Measurements from ENCODE around the gene ADAMTS14.
A peak's percentile ranks its signal among the peaks of the same experiment; 100 is the strongest.
"Not testable (repeated sequence)": the region's sequence is repeated elsewhere in the genome, so short reads cannot be mapped to it uniquely, and the experiment has no call there.

The ADAMTS14 gene

DNA sequence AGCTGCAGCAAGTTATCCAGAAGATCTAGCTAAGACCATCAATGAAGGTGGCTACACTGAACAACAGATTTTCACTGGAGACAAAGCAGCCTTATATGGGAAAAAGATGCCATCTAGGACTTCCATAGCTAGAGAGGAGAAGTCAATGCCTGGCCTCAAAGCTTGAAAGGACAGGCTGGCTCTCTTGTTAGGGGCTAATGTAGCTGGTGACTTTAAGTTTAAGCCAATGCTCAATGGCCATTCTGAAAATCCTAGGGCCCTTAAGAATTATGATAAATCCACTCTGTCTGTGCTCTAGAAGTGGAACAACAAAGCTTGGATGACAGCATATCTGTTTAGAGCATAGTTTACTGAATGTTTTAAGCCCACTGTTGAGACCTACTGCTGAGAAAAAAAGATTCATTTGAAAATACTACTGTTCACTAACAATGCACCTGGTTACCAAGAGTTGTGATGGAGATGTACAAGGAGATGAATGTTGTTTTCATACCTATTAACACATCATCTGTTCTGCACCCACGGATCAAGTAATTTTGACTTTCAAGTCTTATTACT, 13.6 kb upstream of the ADAMTS14 start:
- no peak for DNase-seq (ENCODE audit: low read depth)

- DNase-seq (ENCODE audit: low read depth) = no peak
Measured at GRCh38 chr10:70659306-70659705, 13.0 kb upstream of the ADAMTS14 start.

DNA sequence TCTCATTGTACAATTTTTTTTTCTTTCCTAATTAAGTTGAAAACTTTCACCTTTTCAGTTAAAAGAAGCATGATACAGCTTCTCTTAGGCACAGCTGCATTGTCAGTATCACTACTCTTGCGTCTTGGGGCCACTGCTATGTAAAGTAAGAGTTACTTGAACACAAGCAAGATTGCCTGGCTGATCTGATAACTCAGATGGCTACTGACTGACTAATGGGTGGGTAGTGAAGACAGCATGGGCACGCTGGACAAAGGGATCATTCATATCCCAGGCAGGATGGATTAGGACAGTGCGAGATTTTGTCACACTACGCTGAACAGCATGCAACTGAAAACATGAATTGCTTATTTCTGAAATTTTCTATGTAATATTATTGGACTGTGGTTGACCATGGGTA, 11.6 kb upstream of the ADAMTS14 start:
- no peak for DNase-seq (ENCODE audit: low read depth)

GRCh38 chr10:70661623-70662361, 10.5 kb upstream of the ADAMTS14 start:
- no peak for DNase-seq (ENCODE audit: low read depth)

DNA sequence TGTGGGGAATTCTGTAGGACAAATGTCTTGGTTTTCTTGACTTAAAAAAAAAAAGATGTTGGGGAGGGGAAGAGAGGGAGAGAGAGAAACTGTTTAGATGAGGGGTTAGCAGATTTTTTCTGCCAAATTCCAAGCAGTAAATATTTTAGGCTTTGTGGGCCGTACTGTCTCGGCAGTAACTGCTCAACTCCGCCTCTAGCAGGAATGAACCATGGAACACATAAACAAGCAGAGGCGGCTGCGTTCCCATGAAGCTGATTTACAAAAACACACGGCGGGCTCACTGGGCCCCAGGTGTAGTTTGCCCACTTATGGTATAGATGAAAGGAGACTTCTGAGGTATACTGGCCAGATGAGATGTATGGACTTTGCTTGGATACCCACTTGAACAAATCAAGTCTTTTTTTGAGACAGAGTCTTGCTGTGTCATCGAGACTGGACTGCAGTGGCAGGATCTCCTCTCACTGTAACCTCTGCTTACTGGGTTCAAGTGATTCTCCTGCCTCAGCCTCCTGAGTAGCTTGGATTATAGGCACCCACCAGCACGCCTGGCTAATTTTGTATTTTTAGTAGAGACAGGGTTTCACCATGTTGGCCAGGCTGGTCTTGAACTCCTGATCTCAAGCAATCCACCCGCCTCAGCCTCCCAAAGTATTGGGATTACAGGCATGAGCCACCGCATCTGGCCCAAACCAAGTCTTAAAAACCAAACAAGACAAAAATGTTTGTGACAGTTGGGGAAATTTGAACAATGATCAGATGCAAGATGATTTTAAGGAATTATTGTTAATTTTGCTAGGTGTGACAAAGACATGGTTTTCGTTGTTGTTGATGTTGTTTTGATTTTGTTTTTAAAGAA, 9.7 kb upstream of the ADAMTS14 start:
- DNase-seq (ENCODE audit: low read depth) = peak; percentile 71

DNA sequence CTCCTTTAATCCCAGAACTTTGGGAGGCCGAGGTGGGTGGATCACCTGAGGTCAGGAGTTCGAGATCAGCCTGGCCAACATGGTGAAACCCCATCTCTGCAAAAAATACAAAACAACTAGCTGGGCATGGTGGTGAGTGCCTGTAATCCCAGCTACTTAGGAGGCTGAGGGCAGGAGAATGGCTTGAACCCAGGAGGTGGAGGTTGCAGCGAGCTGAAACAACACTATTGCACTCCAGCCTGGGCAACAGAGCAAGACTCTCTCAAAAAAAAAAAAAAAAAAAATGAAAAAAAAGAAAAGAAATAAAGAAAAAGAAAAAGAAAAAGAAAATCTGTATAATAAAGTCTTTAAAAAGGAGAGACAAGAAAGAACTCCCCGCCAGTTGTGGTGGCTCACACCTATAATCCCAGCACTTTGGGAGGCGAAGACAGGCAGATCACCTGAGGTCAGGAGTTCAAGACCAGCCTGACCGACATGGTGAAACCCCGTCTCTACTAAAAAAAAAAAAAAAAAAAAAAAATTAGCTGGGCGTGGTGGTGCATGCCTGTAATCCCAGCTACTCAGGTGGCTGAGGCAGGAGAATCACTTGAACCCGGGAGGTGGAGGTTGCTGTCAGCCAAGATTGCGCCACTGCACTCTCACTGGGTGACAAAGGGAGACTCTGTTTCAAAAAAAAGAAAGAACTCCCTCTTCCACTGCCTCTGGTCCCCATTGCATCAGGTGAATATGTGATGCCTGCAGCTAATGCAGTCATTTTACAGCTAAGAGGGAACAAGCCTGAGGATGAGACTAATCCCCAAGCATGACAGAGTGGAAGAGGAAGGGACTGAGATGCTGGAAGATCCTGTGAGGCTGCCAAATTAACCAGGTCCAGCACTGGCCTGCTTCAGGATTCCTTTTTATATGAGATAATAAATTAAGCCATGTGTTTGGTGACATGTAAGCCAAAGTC, 8.6 kb upstream of the ADAMTS14 start:
- DNase-seq (ENCODE audit: low read depth) = peak; percentile 78

GRCh38 chr10:70664702-70665195, 7.6 kb upstream of the ADAMTS14 start:
- peak; percentile 99 for DNase-seq (ENCODE audit: low read depth)

GRCh38 chr10:70666960-70667798, 5.1 kb upstream of the ADAMTS14 start:
- no peak for DNase-seq (ENCODE audit: low read depth)

DNA sequence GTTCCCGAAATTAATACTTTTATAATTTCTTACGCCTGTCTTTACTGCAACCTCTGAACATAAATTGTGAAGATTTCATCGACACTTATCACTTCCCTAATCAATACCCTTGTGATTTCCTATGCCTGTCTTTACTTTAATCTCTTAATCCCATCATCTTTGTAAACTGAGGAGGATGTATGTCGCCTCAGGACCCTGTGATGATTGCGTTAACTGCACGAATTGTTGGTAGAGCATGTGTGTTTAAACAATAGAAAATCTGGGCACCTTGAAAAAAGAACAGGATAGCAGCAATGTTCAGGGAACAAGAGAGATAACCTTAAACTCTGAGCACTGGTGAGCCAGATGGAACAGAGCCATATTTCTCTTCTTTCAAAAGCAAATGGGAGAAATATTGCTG, 4.5 kb upstream of the ADAMTS14 start:
- DNase-seq (ENCODE audit: low read depth) = not testable (repeated sequence)

- peak; percentile 60 for DNase-seq (ENCODE audit: low read depth)
Measured at GRCh38 chr10:70668454-70668970, 3.8 kb upstream of the ADAMTS14 start.

DNA sequence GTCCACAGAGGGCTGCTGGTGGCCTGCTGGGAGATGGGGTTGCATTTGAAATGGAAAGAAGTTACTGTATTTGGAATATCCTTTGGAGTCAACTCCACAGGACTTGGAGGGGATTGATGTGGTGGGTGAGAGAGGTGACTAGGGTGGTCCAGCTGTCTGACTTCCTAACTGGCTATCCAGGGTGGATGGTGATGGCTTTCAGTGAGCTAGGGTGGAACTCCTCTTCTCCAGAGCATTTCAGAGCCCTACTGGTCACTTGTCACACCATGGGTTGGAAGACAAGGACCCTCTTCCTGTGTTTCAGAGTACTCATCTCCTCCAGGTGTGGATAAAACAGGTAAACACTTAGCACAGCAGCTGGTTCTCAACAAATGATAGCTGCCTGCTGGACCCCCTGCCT, 3.3 kb upstream of the ADAMTS14 start:
- DNase-seq (ENCODE audit: low read depth) = no peak

DNA sequence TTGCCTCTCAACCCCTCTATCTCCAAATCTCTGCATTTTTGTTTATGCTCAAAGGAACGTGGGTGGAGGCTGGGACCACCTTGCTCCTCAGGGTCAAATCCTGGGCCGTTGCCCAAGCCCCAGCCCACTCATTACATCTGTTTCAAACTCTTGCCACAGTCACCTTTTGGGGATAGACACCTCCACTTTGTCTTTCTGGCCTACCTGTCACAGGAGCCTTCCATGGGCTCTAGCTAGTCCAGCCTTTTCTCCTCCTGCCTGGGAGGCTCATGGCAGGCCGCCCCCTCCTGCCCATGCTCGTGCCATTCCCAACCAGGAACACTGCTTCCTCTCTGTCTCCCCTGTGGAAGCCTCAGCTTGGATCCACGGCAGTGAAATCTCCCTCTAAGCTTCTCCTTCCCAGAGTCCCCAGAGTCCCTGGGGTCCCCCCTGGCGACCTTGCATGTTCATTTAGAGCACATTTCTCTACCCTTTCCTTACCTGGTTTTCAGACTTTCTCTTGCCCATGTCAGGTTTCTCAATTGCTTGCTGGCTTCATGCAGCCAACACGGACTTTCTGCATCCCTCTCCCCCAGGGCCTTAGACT, 2.5 kb upstream of the ADAMTS14 start:
- DNase-seq (ENCODE audit: low read depth) = no peak

- DNase-seq (ENCODE audit: low read depth) = no peak
Measured at GRCh38 chr10:70671619-70672164, 614 bp upstream of the ADAMTS14 start.

DNA sequence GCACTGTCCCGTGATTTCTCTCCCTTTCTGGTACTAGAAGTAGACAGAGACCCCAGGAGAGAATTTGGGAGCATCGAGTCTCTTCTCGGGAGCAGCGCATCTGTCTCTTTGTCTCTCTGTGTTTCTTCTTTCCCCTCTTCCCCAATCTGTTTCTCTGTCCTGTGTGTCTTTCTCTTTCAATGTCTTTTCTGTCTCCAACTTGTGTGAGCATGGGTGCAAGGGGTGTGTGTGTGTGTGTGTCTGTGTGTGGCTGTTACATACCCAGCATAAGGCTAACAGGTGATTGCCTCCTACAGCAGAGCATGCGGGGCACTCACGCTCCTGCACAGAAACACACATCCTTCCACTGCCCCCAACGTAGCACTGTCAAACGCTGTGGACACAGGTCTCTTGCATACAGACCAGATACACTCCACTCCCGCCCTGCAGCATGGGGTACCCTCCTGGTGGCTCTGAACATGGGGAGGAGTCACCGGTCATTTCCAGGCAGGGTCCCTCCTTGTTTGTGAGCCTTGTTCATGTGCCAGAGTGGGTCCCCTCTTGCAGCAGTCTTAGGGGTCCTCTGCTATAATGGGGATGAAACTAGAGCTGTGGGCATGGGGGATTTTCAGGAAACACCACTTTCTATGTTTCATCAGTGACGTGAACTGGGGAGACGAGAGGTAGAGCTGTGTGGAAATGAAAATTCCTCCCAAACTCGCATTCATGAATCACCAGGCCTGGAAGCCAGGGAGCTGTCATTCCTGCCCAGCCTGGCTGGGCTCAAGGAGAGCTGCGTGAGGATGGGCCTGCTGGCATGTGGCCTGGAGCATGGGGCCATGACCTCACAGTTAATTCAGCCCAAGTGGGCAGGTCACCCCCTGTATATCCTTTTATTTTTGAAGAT, 980 bp downstream of the ADAMTS14 start:
- DNase-seq (ENCODE audit: low read depth) = peak; percentile 95

- no peak for DNase-seq (ENCODE audit: low read depth)
Measured at GRCh38 chr10:70673929-70674559, 1.7 kb downstream of the ADAMTS14 start.

DNA sequence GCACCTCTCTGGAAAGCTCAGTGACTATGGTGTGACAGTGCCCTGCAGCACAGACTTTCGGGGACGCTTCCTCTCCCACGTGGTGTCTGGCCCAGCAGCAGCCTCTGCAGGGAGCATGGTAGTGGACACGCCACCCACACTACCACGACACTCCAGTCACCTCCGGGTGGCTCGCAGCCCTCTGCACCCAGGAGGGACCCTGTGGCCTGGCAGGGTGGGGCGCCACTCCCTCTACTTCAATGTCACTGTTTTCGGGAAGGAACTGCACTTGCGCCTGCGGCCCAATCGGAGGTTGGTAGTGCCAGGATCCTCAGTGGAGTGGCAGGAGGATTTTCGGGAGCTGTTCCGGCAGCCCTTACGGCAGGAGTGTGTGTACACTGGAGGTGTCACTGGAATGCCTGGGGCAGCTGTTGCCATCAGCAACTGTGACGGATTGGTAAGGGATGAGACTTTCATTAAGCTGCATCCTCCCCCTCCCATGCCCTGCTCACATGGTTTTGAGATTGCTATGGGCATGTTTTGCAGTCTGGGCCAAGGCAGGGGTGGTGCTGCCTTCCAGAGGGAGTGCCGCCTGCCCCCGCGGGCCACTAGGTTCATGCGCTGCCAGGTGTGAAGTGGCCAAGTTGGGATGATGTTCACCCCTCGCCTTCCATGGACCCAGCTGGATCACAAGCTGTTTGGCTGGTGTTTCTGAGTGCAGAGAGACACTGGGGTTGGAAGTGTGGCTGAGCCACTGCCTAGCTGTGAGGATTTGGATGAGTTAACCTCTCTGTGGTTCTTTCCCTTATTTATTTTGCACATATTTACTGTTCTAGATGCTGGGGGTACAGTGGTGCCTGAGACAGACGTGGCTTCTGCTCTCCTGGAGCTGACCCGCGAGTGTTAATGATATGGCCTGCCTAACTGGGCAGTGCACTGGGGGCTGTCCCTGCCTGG, 2.5 kb downstream of the ADAMTS14 start:
- no peak for DNase-seq (ENCODE audit: low read depth)

- DNase-seq (ENCODE audit: low read depth) = no peak
Measured at GRCh38 chr10:70675496-70676161, 3.3 kb downstream of the ADAMTS14 start.
